ENCODE results near the gene SCGB1D2. TPM values are rescaled to one million over a fixed set of nuclear protein-coding genes. Genes with fewer than 3 reads are reported as not detected.
A peak's percentile ranks its signal among the peaks of the same experiment; 100 is the strongest.

Gene SCGB1D2
- total and polyA plus RNA-seq, 9 of the 15 experiments (the other 6 are each of a cell fraction or from before 2014, with no cell fraction given): not detected

GRCh38 chr11:62273789-62274275 is 31.8 kb downstream of the SCGB1D2 start (continued):
- no peak for TF ChIP-seq ATF1 (CRISPR knock-in tag; IDR thresholded peaks at IDR 0.05)
- TF ChIP-seq ATF1 (tag; IDR thresholded peaks at IDR 0.05): no peak
- TF ChIP-seq, protein P1, sequence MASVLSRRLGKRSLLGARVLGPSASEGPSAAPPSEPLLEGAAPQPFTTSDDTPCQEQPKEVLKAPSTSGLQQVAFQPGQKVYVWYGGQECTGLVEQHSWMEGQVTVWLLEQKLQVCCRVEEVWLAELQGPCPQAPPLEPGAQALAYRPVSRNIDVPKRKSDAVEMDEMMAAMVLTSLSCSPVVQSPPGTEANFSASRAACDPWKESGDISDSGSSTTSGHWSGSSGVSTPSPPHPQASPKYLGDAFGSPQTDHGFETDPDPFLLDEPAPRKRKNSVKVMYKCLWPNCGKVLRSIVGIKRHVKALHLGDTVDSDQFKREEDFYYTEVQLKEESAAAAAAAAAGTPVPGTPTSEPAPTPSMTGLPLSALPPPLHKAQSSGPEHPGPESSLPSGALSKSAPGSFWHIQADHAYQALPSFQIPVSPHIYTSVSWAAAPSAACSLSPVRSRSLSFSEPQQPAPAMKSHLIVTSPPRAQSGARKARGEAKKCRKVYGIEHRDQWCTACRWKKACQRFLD (CRISPR knock-in tag; IDR thresholded peaks at IDR 0.05): no peak
- no peak for TF ChIP-seq MTA1 (IDR thresholded peaks at IDR 0.05; ENCODE audit: borderline replicate concordance)
- TF ChIP-seq ZNF197 (CRISPR knock-in tag; IDR thresholded peaks at IDR 0.05; ENCODE audit: low read depth): no peak
- no peak for TF ChIP-seq EHMT2 (IDR thresholded peaks at IDR 0.05)
- TF ChIP-seq KAT7 (CRISPR knock-in tag; IDR thresholded peaks at IDR 0.05; ENCODE audit: borderline replicate concordance): no peak
- no peak for TF ChIP-seq ELF4 (CRISPR knock-in tag; IDR thresholded peaks at IDR 0.05)
- TF ChIP-seq ZNF175 (CRISPR knock-in tag; IDR thresholded peaks at IDR 0.05; ENCODE audit: low read depth): peak; percentile 88
- TF ChIP-seq, protein P2, sequence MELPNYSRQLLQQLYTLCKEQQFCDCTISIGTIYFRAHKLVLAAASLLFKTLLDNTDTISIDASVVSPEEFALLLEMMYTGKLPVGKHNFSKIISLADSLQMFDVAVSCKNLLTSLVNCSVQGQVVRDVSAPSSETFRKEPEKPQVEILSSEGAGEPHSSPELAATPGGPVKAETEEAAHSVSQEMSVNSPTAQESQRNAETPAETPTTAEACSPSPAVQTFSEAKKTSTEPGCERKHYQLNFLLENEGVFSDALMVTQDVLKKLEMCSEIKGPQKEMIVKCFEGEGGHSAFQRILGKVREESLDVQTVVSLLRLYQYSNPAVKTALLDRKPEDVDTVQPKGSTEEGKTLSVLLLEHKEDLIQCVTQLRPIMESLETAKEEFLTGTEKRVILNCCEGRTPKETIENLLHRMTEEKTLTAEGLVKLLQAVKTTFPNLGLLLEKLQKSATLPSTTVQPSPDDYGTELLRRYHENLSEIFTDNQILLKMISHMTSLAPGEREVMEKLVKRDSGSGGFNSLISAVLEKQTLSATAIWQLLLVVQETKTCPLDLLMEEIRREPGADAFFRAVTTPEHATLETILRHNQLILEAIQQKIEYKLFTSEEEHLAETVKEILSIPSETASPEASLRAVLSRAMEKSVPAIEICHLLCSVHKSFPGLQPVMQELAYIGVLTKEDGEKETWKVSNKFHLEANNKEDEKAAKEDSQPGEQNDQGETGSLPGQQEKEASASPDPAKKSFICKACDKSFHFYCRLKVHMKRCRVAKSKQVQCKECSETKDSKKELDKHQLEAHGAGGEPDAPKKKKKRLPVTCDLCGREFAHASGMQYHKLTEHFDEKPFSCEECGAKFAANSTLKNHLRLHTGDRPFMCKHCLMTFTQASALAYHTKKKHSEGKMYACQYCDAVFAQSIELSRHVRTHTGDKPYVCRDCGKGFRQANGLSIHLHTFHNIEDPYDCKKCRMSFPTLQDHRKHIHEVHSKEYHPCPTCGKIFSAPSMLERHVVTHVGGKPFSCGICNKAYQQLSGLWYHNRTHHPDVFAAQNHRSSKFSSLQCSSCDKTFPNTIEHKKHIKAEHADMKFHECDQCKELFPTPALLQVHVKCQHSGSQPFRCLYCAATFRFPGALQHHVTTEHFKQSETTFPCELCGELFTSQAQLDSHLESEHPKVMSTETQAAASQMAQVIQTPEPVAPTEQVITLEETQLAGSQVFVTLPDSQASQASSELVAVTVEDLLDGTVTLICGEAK (IDR thresholded peaks at IDR 0.05): 0 out of 2 replicates have a peak, but pooled peaks have one; percentile 14
- TF ChIP-seq, protein P2 (CRISPR knock-in tag; IDR thresholded peaks at IDR 0.05): no peak
- TF ChIP-seq CTBP1 (IDR thresholded peaks at IDR 0.05; ENCODE audit: borderline replicate concordance): peak; percentile 23; the same call in 1 of the 2 replicates
- TF ChIP-seq MTA2 (IDR thresholded peaks at IDR 0.05; ENCODE audit: low read depth): no peak
- no peak for TF ChIP-seq ZKSCAN1 (IDR thresholded peaks at IDR 0.05; ENCODE audit: low read depth, low read length)
- TF ChIP-seq BRF1 (IDR thresholded peaks at IDR 0.05; ENCODE audit: borderline replicate concordance, extremely low read depth, insufficient read length): no peak
- no peak for TF ChIP-seq PHB (CRISPR knock-in tag; IDR thresholded peaks at IDR 0.05)
- TF ChIP-seq RHOXF2B (CRISPR knock-in tag; conservative IDR thresholded peaks at IDR 0.05): no peak

Data from K562 (cell line).